PC-9 (cell line): ENCODE results near the gene NUPR1.

ENCODE experiments used
- EZH2 ChIP-seq: fragments of 200-600 bp; sonication (generic); IDR thresholded peaks from 2 replicates; pipeline ENCODE4 v1.8.0; 2017; ENCODE audit warnings: antibody characterized with exemption, low read depth
- TF ChIP-seq, protein P1 (sequence below): fragments of 200-600 bp; sonication (generic); conservative IDR thresholded peaks from 2 replicates; pipeline ENCODE4 v1.6.1; 2017; ENCODE audit warnings: mixed run types, antibody characterized with exemption, mild to moderate bottlenecking, moderate library complexity

DNA sequence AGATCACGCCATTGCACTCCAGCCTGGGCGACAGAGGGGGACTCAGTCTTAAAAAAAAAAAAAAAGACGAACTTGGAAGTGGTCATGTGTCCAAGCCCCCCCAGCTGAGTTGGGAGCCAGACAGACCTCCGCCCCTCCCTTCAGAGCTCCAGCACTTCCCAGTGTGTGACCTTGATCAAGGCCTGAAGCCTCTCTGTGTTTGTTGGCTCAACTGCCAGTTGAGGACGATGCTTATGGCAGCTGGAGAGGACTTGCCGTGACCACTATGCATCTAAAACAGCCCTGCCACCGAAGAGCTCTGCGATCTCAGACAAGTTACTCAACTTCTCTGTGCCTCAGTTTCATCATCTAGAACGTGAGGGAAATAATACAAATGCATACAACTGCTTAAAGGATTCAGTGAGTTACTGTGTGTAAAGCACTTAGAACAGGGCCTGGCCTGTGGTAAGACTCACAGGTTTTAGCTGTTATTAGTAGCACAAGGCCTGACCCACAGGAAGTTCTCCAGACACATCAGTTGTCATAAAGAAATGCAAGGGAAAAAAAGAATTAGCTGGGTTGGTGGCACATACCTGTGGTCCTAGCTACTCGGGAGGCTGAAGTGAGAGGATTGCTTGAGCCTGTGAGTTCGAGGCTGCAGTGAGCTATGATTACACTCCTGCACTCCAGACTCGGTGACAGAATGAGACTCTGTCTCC is 25.1 kb downstream of the NUPR1 start:
- TF ChIP-seq, protein P1, sequence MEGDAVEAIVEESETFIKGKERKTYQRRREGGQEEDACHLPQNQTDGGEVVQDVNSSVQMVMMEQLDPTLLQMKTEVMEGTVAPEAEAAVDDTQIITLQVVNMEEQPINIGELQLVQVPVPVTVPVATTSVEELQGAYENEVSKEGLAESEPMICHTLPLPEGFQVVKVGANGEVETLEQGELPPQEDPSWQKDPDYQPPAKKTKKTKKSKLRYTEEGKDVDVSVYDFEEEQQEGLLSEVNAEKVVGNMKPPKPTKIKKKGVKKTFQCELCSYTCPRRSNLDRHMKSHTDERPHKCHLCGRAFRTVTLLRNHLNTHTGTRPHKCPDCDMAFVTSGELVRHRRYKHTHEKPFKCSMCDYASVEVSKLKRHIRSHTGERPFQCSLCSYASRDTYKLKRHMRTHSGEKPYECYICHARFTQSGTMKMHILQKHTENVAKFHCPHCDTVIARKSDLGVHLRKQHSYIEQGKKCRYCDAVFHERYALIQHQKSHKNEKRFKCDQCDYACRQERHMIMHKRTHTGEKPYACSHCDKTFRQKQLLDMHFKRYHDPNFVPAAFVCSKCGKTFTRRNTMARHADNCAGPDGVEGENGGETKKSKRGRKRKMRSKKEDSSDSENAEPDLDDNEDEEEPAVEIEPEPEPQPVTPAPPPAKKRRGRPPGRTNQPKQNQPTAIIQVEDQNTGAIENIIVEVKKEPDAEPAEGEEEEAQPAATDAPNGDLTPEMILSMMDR: no peak
- TF ChIP-seq EZH2: no peak
